ENCODE results near the gene VTI1A. TPM values are rescaled to one million over a fixed set of nuclear protein-coding genes. Genes with fewer than 3 reads are reported as not detected.

VTI1A gene
- total and polyA plus RNA-seq, 7 donors, result 9.9 to 31.5 (median 20.1) TPM

DNA sequence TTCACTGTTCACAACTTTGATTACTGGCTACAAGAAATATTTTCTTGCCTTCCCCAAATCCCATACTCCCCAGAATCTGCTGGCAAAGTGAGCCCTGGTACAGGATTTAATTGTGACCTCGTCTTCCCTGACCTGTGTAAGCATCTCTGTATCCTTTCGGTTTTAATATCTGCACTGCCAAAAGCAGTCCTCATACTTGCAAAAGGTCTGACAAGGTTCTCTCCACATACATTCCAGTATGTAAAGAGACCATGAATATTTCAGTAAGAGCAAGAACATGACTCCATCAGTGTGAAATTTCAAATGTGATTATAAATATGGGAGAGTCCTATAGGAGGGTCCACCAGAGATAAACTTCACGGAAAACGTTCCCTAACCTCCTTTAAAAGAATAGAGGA is 369.0 kb downstream of the VTI1A start:
- TF ChIP-seq, protein P1, sequence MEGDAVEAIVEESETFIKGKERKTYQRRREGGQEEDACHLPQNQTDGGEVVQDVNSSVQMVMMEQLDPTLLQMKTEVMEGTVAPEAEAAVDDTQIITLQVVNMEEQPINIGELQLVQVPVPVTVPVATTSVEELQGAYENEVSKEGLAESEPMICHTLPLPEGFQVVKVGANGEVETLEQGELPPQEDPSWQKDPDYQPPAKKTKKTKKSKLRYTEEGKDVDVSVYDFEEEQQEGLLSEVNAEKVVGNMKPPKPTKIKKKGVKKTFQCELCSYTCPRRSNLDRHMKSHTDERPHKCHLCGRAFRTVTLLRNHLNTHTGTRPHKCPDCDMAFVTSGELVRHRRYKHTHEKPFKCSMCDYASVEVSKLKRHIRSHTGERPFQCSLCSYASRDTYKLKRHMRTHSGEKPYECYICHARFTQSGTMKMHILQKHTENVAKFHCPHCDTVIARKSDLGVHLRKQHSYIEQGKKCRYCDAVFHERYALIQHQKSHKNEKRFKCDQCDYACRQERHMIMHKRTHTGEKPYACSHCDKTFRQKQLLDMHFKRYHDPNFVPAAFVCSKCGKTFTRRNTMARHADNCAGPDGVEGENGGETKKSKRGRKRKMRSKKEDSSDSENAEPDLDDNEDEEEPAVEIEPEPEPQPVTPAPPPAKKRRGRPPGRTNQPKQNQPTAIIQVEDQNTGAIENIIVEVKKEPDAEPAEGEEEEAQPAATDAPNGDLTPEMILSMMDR (IDR thresholded peaks at IDR 0.05), result no peak
- no peaks in the 10 kb centered on the region for H3K4me1 ChIP-seq
- no peak overlapping the region for H3K27ac ChIP-seq
- WGBS, 3 donors, result 81 to 84% (median 84%) methylated on average over 4 of the region's 4 CpGs
- peaks cover 3% of the 10 kb centered on the region in 2 donors for H3K36me3 ChIP-seq (ENCODE audit: insufficient read depth in 1 of 2, low read depth in 1 of 2)
- no peak overlapping the region for H3K4me3 ChIP-seq
- no peaks in the 10 kb centered on the region for H3K27me3 ChIP-seq (ENCODE audit: insufficient read depth in 3 of 3, low read length in 2 of 3)
- DNase-seq, result no peak
- no peaks in the 10 kb centered on the region for H3K9me3 ChIP-seq
- intact Hi-C loops (cut with DNase I), result no loop called here
- no peak for ATAC-seq

DNA sequence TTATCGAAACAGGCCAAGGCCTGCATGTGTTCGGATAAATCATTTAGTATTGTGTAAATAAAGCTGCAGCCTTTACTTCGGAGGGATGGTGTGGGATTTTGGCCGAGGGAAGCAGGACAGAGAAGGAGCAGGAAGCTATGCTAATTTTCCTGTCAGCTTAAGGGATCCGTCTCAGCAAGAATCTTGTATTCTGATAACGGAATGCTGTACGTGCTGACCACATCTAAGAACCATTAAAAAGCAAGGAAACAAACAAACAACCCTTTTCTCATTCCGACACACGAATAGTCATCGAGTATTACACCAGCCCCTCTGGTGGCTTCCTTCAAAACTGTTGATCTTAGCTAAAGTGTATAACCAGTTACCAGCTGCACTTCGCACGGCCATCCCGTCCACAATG is 369.9 kb downstream of the VTI1A start:
- no peaks in the 10 kb centered on the region for H3K9me3 ChIP-seq
- no peaks in the 10 kb centered on the region for H3K27me3 ChIP-seq (ENCODE audit: insufficient read depth in 3 of 3, low read length in 2 of 3)
- no peak for ATAC-seq
- H3K36me3 ChIP-seq (ENCODE audit: insufficient read depth in 1 of 2, low read depth in 1 of 2), result peaks cover 3% of the 10 kb centered on the region in 2 donors
- H3K27ac ChIP-seq, result no peak overlapping the region
- no peak overlapping the region for H3K4me3 ChIP-seq
- TF ChIP-seq, protein P1 (IDR thresholded peaks at IDR 0.05), result no peak
- no peak for DNase-seq
- 79 to 86% (median 82%) methylated on average over 13 of the region's 13 CpGs for WGBS, 3 donors
- H3K4me1 ChIP-seq, result no peaks in the 10 kb centered on the region
- intact Hi-C loops (cut with DNase I), result no loop called here

DNA sequence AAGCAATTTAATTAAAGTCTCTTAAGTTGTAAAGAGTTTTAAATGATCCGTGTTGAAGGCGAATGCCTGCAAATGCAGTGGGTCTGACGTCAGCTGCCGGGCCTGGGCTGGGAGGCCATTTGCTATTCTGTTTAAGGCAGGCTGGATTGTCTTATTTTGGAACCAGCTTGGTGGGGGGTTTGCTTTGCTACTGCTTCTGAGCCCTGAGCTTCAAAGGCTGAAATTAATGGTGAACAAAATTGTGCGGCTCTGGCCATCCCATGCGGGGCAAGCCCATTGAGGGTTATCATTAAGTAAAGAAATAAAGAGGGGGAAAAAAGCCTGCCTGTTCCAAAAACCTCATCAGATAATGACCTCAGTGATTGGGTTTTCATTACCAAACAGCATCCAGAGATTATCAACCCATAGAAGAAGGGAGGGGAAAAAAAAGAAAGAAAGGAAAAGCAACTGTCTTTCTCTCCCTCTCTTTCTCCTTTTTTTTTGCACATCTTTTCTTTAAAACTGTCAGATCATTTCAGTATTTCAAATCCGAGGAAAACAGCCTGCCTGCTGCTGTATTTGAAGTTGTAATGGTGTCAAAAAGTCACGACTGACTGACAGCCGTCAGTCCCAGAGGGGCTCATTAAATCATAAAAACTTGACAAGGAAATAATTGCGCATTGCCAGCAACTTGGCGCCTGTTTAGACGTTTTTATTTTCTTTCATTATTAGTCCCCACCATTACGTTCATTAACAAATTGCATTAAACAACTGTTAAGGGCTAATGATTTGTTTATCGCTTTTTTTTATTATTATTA is 371.2 kb downstream of the VTI1A start:
- Histone ChIP-seq H3K36me3 (ENCODE audit: insufficient read depth in 1 of 2, low read depth in 1 of 2) (peaks cover 3% of the 10 kb centered on the region in 2 donors), H3K4me1 (no peaks in the 10 kb centered on the region), H3K27me3 (ENCODE audit: insufficient read depth in 3 of 3, low read length in 2 of 3) (no peaks in the 10 kb centered on the region), H3K4me3 (no peak overlapping the region), H3K9me3 (no peaks in the 10 kb centered on the region), H3K27ac (no peak overlapping the region)
- 88 to 91% (median 88%) methylated on average over 14 of the region's 14 CpGs for WGBS, 3 donors
- TF ChIP-seq, protein P1 (IDR thresholded peaks at IDR 0.05), result no peak
- intact Hi-C loops (cut with DNase I), result no loop called here
- DNase-seq, result no peak
- no peak for ATAC-seq

DNA sequence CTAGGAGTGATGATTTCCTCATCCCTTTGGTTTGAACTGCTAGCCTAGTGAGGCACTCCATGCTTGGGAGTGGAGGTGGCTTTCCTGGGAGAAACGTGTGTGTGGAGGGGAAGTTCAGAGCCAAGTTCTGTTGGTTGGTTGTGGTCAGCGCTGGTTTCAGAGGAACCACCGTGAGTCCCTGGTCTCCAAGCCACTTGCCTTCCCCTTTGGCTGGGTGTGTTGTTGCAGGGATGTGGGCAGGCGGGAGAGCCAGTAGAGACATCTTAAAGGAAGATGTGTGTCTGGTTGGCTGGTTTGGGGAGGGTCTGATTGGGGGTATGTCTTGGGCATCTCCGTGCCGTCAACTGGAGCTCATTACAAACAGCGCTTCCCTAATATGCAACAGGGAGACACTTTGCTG is 372.2 kb downstream of the VTI1A start:
- H3K27me3 ChIP-seq (ENCODE audit: insufficient read depth in 3 of 3, low read length in 2 of 3), result no peaks in the 10 kb centered on the region
- no peaks in the 10 kb centered on the region for H3K4me1 ChIP-seq
- 93 to 95% (median 95%) methylated on average over 7 of the region's 7 CpGs for WGBS, 3 donors
- no peak for DNase-seq
- TF ChIP-seq, protein P1 (IDR thresholded peaks at IDR 0.05), result no peak
- H3K36me3 ChIP-seq (ENCODE audit: insufficient read depth in 1 of 2, low read depth in 1 of 2), result peaks cover 3% of the 10 kb centered on the region in 2 donors
- intact Hi-C loops (cut with DNase I), result no loop called here
- H3K9me3 ChIP-seq, result no peaks in the 10 kb centered on the region
- no peak for ATAC-seq
- H3K27ac ChIP-seq, result no peak overlapping the region
- H3K4me3 ChIP-seq, result no peak overlapping the region

DNA sequence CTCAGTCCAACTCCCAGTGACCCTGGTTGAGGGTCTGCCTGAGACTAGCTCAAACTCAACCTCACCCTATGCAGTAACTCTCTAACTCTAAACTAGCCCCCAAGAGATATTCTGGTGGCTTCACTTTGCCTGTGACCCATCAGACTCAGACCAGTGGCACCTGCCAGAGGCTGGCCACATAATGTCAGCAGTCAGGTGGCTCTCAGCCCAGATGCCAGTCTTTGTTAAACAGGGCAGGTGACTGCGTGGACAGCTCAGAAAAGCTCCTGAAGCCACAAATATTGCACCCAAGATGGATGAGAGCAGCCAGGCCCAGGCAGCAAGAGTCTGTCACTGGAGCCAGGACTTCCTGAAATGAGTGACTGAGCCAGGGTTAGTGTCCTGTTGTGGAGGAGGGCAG is 373.3 kb downstream of the VTI1A start:
- H3K9me3 ChIP-seq, result no peaks in the 10 kb centered on the region
- intact Hi-C loops (cut with DNase I), result no loop called here
- peaks cover under 1 to 3% of the 10 kb centered on the region in 2 donors for H3K36me3 ChIP-seq (ENCODE audit: insufficient read depth in 1 of 2, low read depth in 1 of 2)
- TF ChIP-seq, protein P1 (IDR thresholded peaks at IDR 0.05), result no peak
- no peaks in the 10 kb centered on the region for H3K27me3 ChIP-seq (ENCODE audit: insufficient read depth in 3 of 3, low read length in 2 of 3)
- H3K27ac ChIP-seq, result no peak overlapping the region
- H3K4me1 ChIP-seq, result no peaks in the 10 kb centered on the region
- 74 to 89% (median 85%) methylated on average over 1 of the region's 1 CpG for WGBS, 3 donors
- no peak overlapping the region for H3K4me3 ChIP-seq
- DNase-seq (no peak), ATAC-seq (no peak)
